SH-SY5Y (cell line): Measurements from ENCODE around the gene CES3.

ENCODE experiments used
- GATA2 ChIP-seq: IDR thresholded peaks from 2 replicates; pipeline ENCODE4 v1.6.1; 2011; ENCODE audit warnings: mild to moderate bottlenecking, low read depth, low read length
- GATA3 ChIP-seq: IDR thresholded peaks from 2 replicates; pipeline ENCODE4 v1.6.1; 2011; ENCODE audit warnings: low read depth, mild to moderate bottlenecking, low read length, moderate library complexity

DNA sequence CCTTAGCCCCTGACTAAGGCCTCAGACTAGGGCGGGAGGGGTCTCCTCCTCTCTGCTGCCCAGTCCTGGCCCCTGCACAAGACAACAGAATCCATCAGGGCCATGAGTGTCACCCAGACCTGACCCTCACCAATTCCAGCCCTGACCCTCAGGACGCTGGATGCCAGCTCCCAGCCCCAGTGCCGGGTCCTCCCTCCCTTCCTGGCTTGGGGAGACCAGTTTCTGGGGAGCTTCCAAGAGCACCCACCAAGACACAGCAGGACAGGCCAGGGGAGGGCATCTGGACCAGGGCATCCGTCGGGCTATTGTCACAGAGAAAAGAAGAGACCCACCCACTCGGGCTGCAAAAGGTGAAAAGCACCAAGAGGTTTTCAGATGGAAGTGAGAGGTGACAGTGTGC, 12.7 kb downstream of the CES3 start:
- TF ChIP-seq GATA2 = no peak
- no peak for TF ChIP-seq GATA3
